Fibroblast of mammary gland (primary cell): ENCODE data around the gene CD28.
"Not testable (repeated sequence)": the region's sequence is repeated elsewhere in the genome, so short reads cannot be mapped to it uniquely, and the experiment has no call there.

Source experiments
- DNase-seq: peaks from one replicate; pipeline ENCODE4 v3.0.0-alpha.2; 2010; ENCODE audit warnings: low read depth
- H3K4me3 ChIP-seq: 2 replicates; pipeline ENCODE4 v1.5.1; 2011; ENCODE audit warnings: low read depth, mild to moderate bottlenecking, low read length, moderate library complexity; ENCODE audit not compliant: control insufficient read depth
- CTCF ChIP-seq: conservative IDR thresholded peaks from 2 replicates; pipeline ENCODE4 v1.5.1; 2011; ENCODE audit warnings: low read depth, low read length, inconsistent platforms; ENCODE audit not compliant: control insufficient read depth, insufficient read depth

CD28 gene

GRCh38 chr2:203697190-203697589 is 9.2 kb upstream of the CD28 start:
- H3K4me3 ChIP-seq, result no peak overlapping the region
- no peak for TF ChIP-seq CTCF
- DNase-seq, result no peak

GRCh38 chr2:203697763-203698162 is 8.7 kb upstream of the CD28 start:
- not testable (repeated sequence) for DNase-seq, H3K4me3 ChIP-seq

- not testable (repeated sequence) for DNase-seq, H3K4me3 ChIP-seq
Observed at GRCh38 chr2:203698410-203698809, 8.0 kb upstream of the CD28 start.

- DNase-seq, result no peak
- H3K4me3 ChIP-seq, result no peak overlapping the region
- TF ChIP-seq CTCF, result no peak
Observed at GRCh38 chr2:203704430-203704829, 2.0 kb upstream of the CD28 start.

GRCh38 chr2:203705178-203705577 is 1.3 kb upstream of the CD28 start:
- no peak for DNase-seq
- H3K4me3 ChIP-seq, result no peak overlapping the region
- TF ChIP-seq CTCF, result no peak

GRCh38 chr2:203707530-203707929 is 1.1 kb downstream of the CD28 start:
- no peak for TF ChIP-seq CTCF
- no peak for DNase-seq
- no peak overlapping the region for H3K4me3 ChIP-seq

GRCh38 chr2:203708846-203709396 is 2.5 kb downstream of the CD28 start:
- DNase-seq, result no peak
- TF ChIP-seq CTCF, result no peak
- H3K4me3 ChIP-seq, result no peak overlapping the region

GRCh38 chr2:203709416-203710040 is 3.1 kb downstream of the CD28 start:
- no peak overlapping the region for H3K4me3 ChIP-seq
- DNase-seq, result no peak
- TF ChIP-seq CTCF, result no peak
